Pancreas (tissue), 10 donors: ENCODE measurements around the gene ZNF747. TPM values are rescaled to one million over a fixed set of nuclear protein-coding genes. Genes with fewer than 3 reads are reported as not detected.
A peak's percentile ranks its signal among the peaks of the same experiment; 100 is the strongest.

Source experiments
- ATAC-seq, 4 donors: fragments of 200-7000 bp; cut with Tn5 transposase; one replicate each; pipeline versions ENCODE4 v1.8.0 to v1.9.1; 2020; ENCODE audit warnings: mild to moderate bottlenecking in 4 of 4, moderate library complexity in 4 of 4
- DNase-seq, 6 donors: peaks; one replicate each; pipeline ENCODE4 v3.0.0-alpha.2; 2020
- FAIRE-seq: peaks from 2 replicates; lab custom pipeline; 2012; peaks lifted over from hg19 to GRCh38; lab: Jason Lieb, UNC
- H3K27ac ChIP-seq, 4 donors: fragments of 200-600 bp; sonication (generic); 1 replicate in 3 of 4; 2 replicates in 1 of 4; pipeline versions ENCODE4 v1.5.0 to v1.8.0; 2020
- H3K27me3 ChIP-seq, 4 donors: fragments of 200-600 bp; one replicate each; pipeline ENCODE4 v1.8.0; 2021
- H3K36me3 ChIP-seq, 3 donors: fragments of 200-600 bp; sonication (generic) in 1 of 3; one replicate each; pipeline versions ENCODE4 v1.5.0 to v1.8.0; 2020 to 2021
- H3K4me1 ChIP-seq, 3 donors: fragments of 200-600 bp; one replicate each; pipeline ENCODE4 v1.8.0; 2021
- H3K4me3 ChIP-seq, 4 donors: fragments of 200-600 bp; sonication (generic) in 2 of 4; one replicate each; pipeline versions ENCODE4 v1.5.0 to v1.8.0; 2020 to 2021
- H3K9me3 ChIP-seq, 4 donors: fragments of 200-600 bp; one replicate each; pipeline ENCODE4 v1.8.0; 2021
- WGBS, 2 donors: extraction: QIAGEN DNeasy Blood & Tissue Kit; methylation state at CpG; one replicate each; pipeline ENCODE4 v1.1.7; 2013; 5-methylcytosine and 5-hydroxymethylcytosine counted together
- intact Hi-C, 3 donors: fragments of 100-400 bp; cut with DNase I; formaldehyde crosslinking; loops; one replicate each; pipeline versions ENCODE4 v1.11.1 to v1.14.2; 2022
- polyA plus RNA-seq, 2 donors: library from polyadenylated mRNA; stranded (reverse); fragments of 200-250 nt; gene quantifications; one replicate each; pipeline ENCODE4 v1.2.3, GENCODE V29; 2013
- total RNA-seq, 6 donors: library from RNA; stranded (reverse); fragmentation: NEBNext Ultra II Directional in 4 of 6; extraction: Animal tissue kit (Norgen Biotek cat#: 25700) in 4 of 6; gene quantifications; one replicate each; pipeline versions ENCODE4 v1.2.1 to v1.2.4, GENCODE V29; 2021 to 2023
- TF ChIP-seq, protein P1 (sequence below), 4 donors: fragments of 200-600 bp; sonication (generic) in 3 of 4; IDR thresholded peaks; one replicate each; pipeline versions ENCODE4 v1.5.0 to v1.8.0; 2021; ENCODE audit warnings: antibody characterized with exemption in 4 of 4
- donor health status: healthy with polysubstance abuse.
- donor health status: DM: no; HTN: no; CAD: no; lungs with moderate emphysema.
- donor health status: DM: no; HTN: no; CAD: no.
- donor health status: control.
- donor health status: control.
- donor health status: Bipolar disorder and iron deficiency.
- donor health status: DM: yes; HTN: yes; CAD: no.
- donor health status: DM: no; HTN: no; CAD: no.
- donor health status: DM: no; HTN: no; CAD: no.
- donor health status: DM: yes; HTN: yes; CAD: no.

Gene ZNF747
- total and polyA plus RNA-seq, 8 donors, result 2.7 to 6.9 (median 5.2) TPM

DNA sequence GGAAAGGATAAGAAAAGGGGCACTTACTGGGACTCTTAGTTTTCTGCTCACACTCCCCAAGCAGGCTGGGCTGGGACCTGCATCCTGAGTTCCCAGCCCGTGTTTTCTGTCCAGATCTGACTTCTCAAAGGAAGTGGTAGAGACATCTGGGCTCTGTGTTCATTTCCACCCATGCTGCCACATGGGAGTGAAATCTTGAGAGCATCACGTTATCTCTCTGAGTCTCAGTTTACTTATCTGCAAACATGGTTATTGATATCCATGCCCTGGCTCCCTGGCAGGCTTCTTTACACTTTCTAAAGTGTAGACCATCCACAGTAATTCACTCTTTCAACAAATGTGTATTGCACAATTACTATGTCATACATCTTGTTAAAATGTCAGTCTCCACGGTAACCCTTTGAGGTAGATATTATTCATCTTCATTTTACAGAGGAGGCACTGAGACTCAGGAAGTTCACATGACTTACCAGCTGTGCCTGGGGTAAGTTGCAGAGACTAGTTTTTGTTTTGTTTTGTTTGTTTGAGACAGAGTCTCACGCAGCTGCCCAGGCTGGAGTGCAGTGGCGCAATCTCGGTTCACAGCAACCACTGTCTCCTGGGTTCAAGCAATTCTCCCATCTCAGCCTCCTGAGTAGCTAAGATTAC lies 33.5 kb upstream of the ZNF747 start:
- TF ChIP-seq, protein P1, sequence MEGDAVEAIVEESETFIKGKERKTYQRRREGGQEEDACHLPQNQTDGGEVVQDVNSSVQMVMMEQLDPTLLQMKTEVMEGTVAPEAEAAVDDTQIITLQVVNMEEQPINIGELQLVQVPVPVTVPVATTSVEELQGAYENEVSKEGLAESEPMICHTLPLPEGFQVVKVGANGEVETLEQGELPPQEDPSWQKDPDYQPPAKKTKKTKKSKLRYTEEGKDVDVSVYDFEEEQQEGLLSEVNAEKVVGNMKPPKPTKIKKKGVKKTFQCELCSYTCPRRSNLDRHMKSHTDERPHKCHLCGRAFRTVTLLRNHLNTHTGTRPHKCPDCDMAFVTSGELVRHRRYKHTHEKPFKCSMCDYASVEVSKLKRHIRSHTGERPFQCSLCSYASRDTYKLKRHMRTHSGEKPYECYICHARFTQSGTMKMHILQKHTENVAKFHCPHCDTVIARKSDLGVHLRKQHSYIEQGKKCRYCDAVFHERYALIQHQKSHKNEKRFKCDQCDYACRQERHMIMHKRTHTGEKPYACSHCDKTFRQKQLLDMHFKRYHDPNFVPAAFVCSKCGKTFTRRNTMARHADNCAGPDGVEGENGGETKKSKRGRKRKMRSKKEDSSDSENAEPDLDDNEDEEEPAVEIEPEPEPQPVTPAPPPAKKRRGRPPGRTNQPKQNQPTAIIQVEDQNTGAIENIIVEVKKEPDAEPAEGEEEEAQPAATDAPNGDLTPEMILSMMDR (IDR thresholded peaks at IDR 0.05), result no peak
- H3K27ac ChIP-seq, result peak overlapping the region in 2 of 4 donors; percentile 33 to 47
- H3K4me3 ChIP-seq, result no peak overlapping the region
- no peaks in the 10 kb centered on the region for H3K36me3 ChIP-seq
- no peak for DNase-seq
- intact Hi-C loops, result no loop called here
- WGBS, 2 donors, result 62 to 66% methylated on average over 6 of the region's 6 CpGs
- FAIRE-seq, result no peak
- no peak for ATAC-seq
- H3K4me1 ChIP-seq, result peaks cover 0 to 12% (median 11%) of the 10 kb centered on the region in 3 donors
- no peaks in the 10 kb centered on the region for H3K27me3 ChIP-seq
- no peaks in the 10 kb centered on the region for H3K9me3 ChIP-seq

DNA sequence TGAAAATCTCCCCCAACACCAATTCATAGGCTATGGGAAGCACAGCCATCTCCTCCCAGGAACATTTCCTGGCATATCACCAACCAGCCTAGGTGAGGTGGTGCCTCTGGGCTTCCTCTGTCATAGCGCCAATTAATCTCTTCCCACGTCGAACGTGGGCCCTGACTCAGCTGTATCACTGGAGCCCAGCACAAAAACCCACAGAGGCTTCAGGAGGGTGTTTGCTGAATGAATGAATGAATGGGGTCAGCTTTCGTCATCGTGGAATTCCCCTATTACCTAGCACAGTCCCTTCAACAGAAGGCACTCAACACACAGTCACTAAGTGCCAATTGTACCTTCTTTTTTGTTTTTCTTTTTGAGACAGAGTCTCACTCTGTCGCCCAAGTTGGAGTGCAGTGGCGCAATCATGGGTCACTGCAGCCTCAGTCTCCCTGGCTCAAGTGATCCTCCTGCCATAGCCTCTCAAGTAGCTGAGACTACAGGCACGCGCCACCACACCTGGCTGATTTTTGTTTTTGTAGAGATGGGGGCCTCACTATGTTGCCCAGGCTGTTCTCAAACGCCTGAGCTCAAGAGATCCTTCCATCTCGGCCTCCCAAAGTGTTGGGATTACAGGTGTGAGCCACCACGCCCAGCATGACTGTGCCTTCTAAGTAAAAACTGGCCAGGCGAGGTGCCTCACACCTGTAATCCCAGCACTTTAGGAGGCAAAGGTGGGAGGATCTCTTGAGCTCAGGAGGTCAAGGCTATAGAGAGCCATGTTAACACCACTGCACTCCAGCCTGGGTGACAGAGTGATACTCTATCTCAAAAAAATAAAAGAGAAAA lies 32.7 kb upstream of the ZNF747 start:
- DNase-seq (no peak), ATAC-seq (peak in 1 of 4 donors; percentile 3), FAIRE-seq (no peak)
- WGBS, 2 donors, result 71 to 75% methylated on average over 14 of the region's 14 CpGs
- peak overlapping the region in 2 of 4 donors; percentile 33 to 47 for H3K27ac ChIP-seq
- no peak overlapping the region for H3K4me3 ChIP-seq
- no peaks in the 10 kb centered on the region for H3K27me3 ChIP-seq
- TF ChIP-seq, protein P1 (IDR thresholded peaks at IDR 0.05), result no peak
- intact Hi-C loops, result no loop called here
- no peaks in the 10 kb centered on the region for H3K9me3 ChIP-seq
- peaks cover 0 to 8% (median 8%) of the 10 kb centered on the region in 3 donors for H3K4me1 ChIP-seq
- no peaks in the 10 kb centered on the region for H3K36me3 ChIP-seq

DNA sequence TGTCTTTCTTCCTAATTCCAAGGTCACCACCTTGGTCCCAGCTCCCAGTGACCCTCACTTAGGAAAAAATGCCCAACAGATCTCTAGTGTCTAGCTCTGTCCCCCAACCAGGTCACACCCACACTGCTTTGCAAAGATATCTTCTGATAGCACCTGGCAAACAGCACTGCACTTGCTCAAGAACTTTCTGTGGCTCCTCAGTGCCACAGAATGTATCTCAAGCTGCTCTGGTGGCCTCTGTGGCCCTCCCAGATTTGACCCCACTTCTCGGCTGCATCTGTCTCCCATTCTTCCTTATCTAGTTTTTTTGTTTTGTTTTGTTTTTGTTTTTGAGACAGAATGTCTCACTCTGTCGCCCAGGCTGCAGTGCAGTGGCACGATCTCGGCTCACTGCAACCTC lies 31.9 kb upstream of the ZNF747 start:
- H3K36me3 ChIP-seq, result no peaks in the 10 kb centered on the region
- ATAC-seq (no peak), FAIRE-seq (no peak), DNase-seq (no peak)
- no peaks in the 10 kb centered on the region for H3K9me3 ChIP-seq
- no peaks in the 10 kb centered on the region for H3K27me3 ChIP-seq
- TF ChIP-seq, protein P1 (IDR thresholded peaks at IDR 0.05), result no peak
- no peak overlapping the region for H3K27ac ChIP-seq
- H3K4me1 ChIP-seq, result peaks cover 0 to 7% (median 6%) of the 10 kb centered on the region in 3 donors
- intact Hi-C loops, result no loop called here
- WGBS, 2 donors, result 81 to 91% methylated on average over 4 of the region's 4 CpGs
- no peak overlapping the region for H3K4me3 ChIP-seq

DNA sequence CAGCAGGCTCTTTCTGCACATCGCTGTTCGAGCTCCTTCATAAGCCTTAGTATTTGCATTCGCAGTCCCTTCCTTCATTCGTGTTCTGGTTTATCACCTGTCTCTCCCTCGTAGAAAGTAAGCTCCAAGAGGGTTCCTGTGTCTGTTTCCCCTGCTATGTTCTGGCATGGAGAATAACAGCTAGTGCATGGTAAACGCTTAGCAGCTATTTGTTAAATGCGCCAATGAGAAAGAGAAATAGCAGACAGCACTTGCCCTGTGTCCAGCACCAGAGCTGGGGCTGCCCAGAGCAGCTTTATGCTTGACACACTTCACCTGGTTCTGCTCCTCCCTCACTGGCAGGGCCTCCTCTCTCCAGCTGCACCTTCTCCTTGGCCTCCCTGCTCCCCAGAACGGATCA lies 31.3 kb upstream of the ZNF747 start:
- no peaks in the 10 kb centered on the region for H3K36me3 ChIP-seq
- no peaks in the 10 kb centered on the region for H3K27me3 ChIP-seq
- peaks cover 0 to 7% (median 6%) of the 10 kb centered on the region in 3 donors for H3K4me1 ChIP-seq
- no peak for DNase-seq
- WGBS, 2 donors, result 43 to 44% methylated on average over 8 of the region's 8 CpGs
- no peak overlapping the region for H3K4me3 ChIP-seq
- no peak overlapping the region for H3K27ac ChIP-seq
- H3K9me3 ChIP-seq, result no peaks in the 10 kb centered on the region
- no peak for ATAC-seq
- intact Hi-C loops, result no loop called here
- TF ChIP-seq, protein P1 (IDR thresholded peaks at IDR 0.05), result no peak
- no peak for FAIRE-seq
